ENCODE data around the gene PCBP3. TPM values are rescaled to one million over a fixed set of nuclear protein-coding genes. Genes with fewer than 3 reads are reported as not detected.

PCBP3 gene
- total and polyA plus RNA-seq, 2 of the 8 experiments (the other 6 are each of a cell fraction or from before 2014, with no cell fraction given) = 3.5 to 6.3 TPM

DNA sequence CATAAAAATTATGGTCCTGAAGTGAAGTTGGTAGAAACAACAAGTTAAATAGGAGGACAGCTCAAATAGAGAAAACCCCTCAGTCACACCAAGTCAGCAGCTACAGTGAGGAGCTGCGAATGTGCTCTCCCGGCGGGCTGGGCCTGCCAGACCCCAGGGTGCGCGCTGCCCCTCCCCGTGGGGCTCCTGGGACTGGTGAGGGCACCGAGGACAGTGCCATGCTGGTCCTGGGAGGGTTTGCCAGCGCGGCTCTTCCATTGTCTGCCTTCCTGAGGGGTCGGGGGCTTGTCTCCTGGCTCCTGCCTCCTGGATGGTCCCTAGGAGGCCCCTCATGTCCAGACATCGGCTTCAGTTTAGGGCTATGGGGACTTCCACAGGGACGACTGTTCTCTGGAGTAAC lies 121.8 kb downstream of the PCBP3 start (continued):
- TF ChIP-seq, protein P1, sequence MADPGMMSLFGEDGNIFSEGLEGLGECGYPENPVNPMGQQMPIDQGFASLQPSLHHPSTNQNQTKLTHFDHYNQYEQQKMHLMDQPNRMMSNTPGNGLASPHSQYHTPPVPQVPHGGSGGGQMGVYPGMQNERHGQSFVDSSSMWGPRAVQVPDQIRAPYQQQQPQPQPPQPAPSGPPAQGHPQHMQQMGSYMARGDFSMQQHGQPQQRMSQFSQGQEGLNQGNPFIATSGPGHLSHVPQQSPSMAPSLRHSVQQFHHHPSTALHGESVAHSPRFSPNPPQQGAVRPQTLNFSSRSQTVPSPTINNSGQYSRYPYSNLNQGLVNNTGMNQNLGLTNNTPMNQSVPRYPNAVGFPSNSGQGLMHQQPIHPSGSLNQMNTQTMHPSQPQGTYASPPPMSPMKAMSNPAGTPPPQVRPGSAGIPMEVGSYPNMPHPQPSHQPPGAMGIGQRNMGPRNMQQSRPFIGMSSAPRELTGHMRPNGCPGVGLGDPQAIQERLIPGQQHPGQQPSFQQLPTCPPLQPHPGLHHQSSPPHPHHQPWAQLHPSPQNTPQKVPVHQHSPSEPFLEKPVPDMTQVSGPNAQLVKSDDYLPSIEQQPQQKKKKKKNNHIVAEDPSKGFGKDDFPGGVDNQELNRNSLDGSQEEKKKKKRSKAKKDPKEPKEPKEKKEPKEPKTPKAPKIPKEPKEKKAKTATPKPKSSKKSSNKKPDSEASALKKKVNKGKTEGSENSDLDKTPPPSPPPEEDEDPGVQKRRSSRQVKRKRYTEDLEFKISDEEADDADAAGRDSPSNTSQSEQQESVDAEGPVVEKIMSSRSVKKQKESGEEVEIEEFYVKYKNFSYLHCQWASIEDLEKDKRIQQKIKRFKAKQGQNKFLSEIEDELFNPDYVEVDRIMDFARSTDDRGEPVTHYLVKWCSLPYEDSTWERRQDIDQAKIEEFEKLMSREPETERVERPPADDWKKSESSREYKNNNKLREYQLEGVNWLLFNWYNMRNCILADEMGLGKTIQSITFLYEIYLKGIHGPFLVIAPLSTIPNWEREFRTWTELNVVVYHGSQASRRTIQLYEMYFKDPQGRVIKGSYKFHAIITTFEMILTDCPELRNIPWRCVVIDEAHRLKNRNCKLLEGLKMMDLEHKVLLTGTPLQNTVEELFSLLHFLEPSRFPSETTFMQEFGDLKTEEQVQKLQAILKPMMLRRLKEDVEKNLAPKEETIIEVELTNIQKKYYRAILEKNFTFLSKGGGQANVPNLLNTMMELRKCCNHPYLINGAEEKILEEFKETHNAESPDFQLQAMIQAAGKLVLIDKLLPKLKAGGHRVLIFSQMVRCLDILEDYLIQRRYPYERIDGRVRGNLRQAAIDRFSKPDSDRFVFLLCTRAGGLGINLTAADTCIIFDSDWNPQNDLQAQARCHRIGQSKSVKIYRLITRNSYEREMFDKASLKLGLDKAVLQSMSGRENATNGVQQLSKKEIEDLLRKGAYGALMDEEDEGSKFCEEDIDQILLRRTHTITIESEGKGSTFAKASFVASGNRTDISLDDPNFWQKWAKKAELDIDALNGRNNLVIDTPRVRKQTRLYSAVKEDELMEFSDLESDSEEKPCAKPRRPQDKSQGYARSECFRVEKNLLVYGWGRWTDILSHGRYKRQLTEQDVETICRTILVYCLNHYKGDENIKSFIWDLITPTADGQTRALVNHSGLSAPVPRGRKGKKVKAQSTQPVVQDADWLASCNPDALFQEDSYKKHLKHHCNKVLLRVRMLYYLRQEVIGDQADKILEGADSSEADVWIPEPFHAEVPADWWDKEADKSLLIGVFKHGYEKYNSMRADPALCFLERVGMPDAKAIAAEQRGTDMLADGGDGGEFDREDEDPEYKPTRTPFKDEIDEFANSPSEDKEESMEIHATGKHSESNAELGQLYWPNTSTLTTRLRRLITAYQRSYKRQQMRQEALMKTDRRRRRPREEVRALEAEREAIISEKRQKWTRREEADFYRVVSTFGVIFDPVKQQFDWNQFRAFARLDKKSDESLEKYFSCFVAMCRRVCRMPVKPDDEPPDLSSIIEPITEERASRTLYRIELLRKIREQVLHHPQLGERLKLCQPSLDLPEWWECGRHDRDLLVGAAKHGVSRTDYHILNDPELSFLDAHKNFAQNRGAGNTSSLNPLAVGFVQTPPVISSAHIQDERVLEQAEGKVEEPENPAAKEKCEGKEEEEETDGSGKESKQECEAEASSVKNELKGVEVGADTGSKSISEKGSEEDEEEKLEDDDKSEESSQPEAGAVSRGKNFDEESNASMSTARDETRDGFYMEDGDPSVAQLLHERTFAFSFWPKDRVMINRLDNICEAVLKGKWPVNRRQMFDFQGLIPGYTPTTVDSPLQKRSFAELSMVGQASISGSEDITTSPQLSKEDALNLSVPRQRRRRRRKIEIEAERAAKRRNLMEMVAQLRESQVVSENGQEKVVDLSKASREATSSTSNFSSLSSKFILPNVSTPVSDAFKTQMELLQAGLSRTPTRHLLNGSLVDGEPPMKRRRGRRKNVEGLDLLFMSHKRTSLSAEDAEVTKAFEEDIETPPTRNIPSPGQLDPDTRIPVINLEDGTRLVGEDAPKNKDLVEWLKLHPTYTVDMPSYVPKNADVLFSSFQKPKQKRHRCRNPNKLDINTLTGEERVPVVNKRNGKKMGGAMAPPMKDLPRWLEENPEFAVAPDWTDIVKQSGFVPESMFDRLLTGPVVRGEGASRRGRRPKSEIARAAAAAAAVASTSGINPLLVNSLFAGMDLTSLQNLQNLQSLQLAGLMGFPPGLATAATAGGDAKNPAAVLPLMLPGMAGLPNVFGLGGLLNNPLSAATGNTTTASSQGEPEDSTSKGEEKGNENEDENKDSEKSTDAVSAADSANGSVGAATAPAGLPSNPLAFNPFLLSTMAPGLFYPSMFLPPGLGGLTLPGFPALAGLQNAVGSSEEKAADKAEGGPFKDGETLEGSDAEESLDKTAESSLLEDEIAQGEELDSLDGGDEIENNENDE (IDR thresholded peaks at IDR 0.05; ENCODE audit: insufficient replicate concordance, low read length) = no peak
- TF ChIP-seq TAF7 (optimal IDR thresholded peaks at IDR 0.05; ENCODE audit: borderline replicate concordance, low read depth, low read length) = no peak
- TF ChIP-seq CEBPB (IDR thresholded peaks at IDR 0.05; ENCODE audit: low read depth, low read length) = no peak
- TF ChIP-seq EZH2 (IDR thresholded peaks at IDR 0.05; ENCODE audit: low read depth, low read length, severe bottlenecking) = no peak
